HG03439 (cell line): ENCODE data around the gene USP16.
"Not testable (repeated sequence)": the region's sequence is repeated elsewhere in the genome, so short reads cannot be mapped to it uniquely, and the experiment has no call there.

Experiments used
- ATAC-seq: cut with Tn5 transposase; IDR thresholded peaks from one replicate; pipeline ENCODE4 v1.9.1; 2021; ENCODE audit warnings: mild to moderate bottlenecking, moderate library complexity; ENCODE audit not compliant: unreplicated experiment

USP16 gene

DNA sequence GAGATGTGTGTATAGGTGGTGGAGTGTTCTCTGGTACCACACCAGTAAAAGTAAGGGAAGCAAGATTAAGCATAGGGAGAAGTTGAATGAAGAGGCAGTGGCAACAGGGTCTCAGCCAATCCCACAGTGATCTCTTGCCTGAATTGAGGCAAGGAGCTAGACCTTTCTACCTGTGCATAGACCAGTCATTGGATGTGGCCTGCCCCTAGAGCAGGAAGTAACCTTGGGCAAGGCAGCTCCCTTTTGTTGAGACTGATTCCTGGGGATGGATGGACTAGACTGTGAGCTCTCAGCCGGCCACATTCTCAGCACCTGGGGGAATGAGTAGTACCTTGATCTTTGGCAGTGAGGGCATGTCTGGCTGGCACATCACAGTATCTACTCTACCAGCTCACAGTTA, 6.4 kb downstream of the USP16 start:
- ATAC-seq, result no peak

DNA sequence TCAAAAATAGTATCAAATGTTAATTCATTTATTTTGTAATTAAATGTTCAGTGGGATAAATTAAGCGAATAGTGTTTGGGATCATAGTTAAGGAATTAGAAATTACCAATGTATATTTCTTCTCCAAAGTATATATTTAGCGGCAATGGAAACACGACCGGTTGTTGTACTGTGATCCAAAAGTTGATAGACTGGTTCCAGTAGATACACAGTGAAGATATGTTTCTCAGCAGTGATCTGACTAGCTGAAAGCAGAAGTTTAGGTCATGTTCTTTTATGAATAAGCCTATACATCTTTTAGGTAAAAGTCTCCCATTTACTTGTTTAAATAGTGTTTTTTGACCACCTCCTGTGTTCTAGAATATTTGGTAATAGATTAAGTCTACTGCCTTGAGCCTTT, 8.8 kb downstream of the USP16 start:
- no peak for ATAC-seq

DNA sequence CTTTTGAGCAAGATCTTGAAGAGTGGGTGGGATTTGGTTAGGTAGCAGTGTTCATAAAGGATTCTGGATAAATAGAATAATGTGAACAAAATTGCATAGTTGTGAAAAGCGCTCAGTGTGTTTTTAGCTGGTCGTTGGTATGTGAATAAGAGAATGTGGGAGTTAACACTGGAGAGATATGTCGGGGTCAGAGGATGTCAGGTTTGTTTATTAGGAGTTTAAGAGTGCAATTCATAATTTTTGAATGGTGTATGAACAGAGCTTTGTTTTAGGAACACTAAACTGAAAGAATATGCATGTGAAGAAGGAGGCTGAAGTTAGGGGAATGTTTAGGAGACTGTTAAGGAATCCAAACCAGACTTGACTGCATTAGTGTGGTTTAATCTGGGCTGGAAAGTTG, 9.4 kb downstream of the USP16 start:
- no peak for ATAC-seq

DNA sequence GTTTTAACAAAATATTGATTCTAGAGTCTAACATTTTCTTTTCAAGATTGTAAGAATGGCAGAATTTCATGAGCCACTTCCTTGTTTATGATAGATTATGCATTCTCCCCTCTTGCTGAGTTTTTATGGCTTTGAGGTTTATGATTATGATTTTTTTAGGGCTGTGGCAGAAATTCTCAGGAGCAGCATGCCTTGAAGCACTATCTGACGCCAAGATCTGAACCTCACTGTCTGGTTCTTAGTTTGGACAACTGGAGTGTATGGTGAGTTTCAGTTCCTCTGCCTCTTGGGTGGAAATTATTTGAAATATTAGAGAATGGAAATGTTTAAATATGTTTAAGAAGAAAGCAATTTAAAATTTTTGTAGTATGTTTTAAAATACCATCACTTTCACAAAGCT, 10.2 kb downstream of the USP16 start:
- ATAC-seq, result no peak

DNA sequence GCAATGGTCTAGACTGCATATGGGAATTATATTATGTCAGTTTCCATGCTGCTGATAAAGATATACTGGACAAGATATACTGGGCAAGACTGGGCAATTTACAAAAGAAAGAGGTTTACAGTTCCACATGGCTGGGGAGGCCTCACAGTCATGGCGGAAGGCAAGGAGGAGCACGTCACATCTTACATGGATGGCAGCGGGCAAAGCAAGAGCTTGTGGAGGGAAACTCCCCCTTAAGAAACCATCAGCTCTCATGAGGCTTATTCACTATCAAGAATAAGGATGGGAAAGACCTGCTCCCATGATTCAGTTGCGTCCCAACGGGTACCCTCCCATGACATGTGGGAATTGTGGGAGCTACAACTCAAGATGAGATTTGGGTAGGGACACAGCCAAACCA, 27.8 kb downstream of the USP16 start:
- ATAC-seq, result no peak

DNA sequence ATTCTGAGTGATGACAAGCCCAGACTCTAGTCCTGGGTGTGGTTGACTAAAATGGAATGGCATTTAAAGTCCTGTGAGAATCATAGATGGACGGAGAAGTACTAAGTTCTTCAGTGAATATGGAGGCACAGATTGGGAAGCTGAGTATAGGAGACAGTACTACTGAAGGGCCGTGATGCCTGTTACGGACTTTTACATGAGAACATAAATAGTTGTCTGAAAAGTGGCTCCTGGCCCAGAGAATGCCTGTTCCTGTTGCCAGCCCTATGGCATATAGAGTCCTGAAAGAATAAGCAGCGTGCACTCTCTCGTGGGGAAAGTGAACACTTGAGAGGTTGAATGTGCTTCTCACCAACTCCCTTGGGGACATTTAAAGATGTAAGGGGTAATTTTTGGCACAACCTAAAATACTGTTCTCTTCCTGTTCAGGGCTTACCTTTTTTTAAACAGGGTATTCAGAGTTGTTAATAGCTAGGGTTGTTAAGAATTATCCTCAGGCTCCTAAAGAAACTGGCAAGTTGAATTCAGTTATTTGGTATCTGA, 28.6 kb downstream of the USP16 start:
- no peak for ATAC-seq

DNA sequence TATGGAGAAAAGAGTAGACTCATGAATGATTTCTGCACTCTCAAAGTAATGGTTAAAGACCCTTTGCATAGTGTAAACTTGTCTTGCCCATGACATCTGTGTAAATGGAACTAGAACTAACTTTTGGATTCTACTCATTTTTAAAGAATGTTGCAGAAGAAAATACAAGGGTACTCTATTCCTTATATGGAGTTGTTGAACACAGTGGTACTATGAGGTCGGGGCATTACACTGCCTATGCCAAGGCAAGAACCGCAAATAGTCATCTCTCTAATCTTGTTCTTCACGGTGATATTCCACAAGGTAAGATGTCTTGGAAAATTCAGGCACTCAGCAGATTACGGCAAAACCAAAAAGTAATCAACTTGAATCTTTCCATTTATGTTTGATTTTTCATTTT, 29.2 kb downstream of the USP16 start:
- no peak for ATAC-seq

DNA sequence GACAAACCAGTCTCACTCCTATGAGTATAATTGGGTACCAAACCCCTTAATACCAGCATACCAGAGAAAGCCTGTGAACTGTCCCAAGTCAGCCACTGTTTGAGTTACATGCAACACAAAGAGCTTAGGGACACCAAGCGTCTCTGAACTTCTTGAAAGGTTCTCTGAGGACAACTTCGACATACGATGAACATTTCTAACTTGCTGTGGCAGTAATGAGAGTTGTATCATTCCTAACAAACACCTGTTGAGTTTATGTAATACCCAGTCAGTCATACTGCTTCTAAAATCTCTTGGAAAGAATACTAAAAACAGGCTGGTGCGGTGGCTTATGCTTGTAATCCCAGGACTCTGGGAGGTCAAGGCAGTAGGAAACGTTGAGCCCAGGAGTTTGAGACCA, 30.6 kb downstream of the USP16 start:
- ATAC-seq, result no peak

DNA sequence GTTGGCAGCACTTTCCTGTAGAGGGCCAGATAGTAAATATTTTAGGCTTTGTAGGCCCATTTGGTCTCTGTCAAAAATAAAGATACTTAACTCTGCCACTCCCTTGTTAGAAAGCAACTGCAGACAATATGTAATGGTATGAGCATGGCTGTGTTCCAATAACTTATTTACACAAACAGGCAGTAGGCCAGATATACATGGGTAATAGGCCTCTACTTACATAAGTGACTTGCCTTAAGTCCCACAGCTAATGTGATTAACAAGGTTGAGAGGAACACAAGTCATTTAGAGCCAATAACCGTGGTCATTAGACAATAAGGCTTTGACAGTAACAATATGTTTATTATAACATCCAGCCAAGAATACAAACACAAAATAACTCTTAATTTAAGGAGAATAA, 31.5 kb downstream of the USP16 start:
- no peak for ATAC-seq

DNA sequence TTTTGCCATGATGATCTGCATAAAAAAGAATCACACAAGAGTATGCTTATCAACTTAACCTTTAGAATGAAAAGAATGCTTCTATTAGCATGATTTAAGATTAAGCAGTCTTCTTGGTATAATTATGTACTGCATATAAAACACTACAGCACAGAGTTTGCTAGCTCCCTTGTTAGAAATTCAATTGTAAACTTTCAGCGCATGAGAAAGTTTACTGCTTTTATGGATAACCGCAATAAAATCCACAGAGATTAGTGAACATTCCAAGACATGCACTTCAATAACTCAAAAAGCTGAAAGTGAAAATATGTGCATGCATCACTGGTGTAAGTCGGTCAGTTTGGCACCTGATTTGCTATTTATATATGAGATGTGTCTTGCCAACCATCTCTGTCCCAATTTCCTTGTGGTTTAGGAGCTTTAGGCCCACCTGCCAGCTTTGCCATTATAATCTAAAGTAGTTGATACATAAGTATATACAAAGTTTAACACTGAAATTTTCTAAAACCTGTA, 32.1 kb downstream of the USP16 start:
- no peak for ATAC-seq

DNA sequence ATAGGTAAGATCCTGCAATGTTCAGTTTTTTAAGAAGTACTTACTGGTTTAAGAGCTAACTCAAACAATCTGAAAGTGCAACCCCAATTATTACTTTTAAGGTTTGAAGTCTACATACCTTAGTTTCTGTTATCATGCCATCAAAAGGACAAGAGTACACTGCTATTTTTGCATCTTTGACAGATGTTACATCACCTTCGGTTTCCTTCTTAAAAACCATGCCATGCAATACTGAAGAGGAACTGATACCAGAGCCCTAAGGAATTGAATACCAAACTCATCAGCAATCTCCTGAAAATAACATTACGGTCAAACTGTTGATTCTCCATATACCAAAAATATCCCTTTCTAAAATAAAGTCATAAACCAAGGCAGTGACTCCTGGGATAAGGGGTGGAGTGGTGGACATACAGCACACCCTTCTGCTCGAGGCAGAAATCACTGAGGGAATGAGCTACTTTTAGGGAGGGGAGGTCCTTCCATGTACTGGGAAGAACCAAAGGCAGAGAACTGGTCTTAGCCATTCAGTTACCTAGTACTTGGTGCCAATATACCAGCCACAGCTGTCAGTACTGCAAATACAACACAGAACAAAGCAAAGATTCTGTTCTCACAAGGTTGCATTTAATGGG, 40.5 kb downstream of the USP16 start:
- peak; percentile 94 for ATAC-seq

DNA sequence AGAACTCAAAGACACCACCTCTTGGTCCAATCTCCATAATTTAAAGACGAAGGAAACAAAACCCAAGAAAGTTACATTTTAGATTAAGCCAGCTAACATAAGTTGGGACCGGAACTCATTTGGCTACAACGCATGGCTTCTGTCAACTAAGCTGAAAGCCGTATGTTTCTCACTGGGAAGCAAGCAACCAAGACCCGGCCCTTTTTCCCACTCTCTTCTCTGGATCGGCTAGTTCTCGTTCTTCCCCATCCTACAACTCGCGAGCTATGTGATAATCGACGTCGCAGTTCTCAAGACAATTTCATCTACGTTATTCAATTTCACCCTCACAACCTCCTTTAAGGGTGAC, 48.4 kb downstream of the USP16 start:
- ATAC-seq, result no peak

DNA sequence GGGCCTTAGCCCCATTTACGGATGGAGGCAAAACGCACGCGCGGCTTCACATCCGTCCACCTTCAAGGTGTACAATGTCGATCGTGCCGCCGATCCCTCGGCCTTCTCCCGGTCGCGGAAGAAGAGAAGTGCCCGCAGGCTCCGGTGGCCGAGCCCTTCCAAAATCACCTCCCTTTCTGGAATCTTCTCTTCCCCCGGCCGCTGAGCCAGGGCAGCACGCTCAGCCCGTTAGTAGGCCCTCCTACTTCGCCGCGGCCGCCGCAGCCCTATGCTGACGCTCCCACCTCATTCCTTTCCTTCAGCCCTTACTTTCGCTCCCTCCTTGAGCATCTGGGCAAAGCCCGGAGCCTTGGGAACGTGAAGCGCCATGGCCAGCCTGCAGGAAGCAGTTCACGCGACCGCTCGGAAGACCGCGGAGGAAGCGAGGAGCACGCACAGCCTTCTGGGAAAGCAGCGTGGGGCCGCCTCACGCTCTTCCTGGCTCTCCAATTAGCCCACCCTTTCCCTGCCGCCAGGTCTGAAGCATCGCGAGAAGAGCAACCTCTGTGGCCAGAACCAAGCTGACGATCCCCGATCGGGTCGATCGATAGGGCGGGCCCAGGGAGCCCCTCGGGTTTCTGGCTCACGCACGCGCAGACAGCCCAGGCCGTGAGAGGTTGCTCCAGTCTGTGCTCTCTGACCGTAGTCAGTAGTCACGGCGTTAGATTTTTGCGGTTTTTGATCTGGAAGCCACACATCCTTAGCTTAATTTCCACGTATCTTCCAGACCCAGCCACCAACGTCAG, 48.9 kb downstream of the USP16 start, which contains the start of gene CCT8:
CCT8 (minus strand) TSS at position 427 of the 785 bp plus-strand sequence; CDS start at position 369, 58 bp downstream.
- ATAC-seq, result peak; percentile 91

DNA sequence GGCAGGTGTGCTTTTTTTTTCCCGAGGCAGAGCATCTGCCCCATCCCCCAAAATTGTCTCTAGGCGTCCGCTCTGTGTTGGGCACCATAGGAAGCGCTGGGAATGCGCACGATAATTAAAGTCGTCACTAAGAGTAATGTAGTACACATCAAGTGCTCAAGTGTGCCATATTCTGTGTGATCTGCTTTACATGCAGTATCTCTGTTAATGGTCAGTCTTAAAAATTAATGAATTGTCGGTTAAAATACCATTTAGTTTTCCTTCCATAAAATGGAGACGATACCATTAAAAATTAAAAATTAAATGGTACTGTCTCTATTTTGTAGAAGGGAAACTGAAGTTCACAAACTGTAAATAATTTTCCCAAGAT, 49.5 kb downstream of the USP16 start:
- peak; percentile 21 for ATAC-seq

DNA sequence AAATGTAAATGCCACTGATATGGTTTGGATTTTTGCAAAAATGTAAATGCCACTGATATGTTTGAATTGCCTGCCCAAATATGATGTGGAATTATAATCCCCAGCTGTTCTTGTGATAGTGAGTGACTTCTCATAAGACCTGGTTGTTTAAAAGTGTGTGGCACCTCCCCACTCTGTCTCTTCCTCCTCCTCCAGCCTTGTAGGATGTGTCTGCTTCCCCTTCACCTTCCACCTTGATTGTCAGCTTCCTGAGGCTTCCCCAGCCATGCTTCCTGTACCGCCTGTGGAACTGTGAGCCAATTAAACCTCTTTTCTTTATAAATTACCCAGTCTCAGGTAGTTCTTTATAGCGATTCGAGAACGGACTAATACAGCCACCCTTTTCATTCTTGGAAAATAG, 50.3 kb downstream of the USP16 start:
- no peak for ATAC-seq

DNA sequence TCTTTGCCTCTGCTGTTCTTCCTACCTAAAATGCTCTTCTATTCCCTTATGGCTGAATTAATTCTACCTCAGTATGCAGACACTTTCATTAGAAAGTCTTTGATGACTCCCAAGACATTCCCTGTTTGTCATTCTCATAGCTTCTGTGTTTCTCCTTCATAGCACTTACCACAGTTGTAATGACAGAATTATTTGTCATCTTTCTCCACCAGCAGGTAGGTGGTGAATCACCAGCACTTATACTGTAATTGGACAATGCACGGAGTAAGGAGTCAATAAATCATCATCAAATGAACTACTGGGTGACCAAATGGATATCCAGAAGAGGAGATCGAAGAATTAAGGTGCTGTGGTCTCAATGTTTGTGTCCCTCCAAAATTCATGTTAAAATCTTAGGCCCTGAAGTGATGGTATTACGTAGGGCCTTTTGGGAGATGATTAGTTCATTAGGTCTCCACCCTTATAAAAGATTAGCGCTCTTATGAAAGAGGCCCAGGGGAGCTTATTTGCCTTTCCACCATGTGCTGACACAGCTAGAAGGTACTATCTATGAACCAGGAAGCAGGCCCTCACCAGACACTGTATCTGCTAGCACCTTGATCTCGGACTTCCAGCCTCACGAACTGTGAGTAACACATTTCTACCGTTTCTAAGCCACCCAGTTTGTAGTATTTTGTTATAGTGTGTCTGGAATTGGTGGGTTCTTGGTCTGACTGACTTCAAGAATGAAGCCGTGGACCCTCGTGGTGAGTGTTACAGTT, 51.4 kb downstream of the USP16 start:
- no peak for ATAC-seq

DNA sequence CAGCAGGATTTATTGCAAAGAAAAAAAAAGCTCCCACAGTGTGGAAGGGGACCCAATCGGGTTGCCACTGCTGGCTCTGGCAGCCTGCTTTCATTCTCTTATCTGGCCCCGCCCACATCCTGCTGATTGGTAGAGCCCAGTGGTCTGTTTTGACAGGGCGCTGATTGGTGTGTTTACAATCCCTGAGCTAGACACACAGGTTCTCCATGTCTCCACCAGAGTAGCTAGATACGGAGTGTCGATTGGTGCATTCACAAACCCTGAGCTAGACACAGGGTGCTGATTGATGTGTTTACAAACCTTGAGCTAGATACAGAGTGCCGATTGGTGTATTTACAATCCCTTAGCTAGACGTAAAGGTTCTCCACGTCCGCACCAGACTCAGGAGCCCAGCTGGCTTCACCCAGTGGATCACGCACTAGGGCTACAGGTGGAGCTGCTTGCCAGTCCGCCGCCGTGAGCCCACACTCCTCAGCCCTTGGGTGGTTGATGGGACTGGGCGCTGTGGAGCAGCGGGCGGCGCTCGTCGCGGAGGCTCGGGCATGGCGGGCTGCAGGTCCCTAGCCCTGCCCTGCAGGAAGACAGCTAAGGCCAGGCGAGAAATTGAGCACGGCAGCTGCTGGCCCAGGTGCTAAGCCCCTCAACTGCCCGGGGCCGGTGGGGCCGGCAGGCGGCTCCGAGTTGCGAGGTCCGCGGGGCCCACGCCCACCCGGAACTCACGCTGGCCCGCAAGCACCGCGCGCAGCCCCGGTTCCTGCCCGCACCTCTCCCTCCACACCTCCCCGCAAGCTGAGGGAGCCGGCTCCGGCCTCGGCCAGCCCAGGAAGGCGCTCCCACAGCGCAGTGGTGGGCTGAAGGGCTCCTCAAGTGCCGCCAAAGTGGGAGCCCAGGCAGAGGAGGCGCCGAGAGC, 52.5 kb downstream of the USP16 start:
- not testable (repeated sequence) for ATAC-seq

DNA sequence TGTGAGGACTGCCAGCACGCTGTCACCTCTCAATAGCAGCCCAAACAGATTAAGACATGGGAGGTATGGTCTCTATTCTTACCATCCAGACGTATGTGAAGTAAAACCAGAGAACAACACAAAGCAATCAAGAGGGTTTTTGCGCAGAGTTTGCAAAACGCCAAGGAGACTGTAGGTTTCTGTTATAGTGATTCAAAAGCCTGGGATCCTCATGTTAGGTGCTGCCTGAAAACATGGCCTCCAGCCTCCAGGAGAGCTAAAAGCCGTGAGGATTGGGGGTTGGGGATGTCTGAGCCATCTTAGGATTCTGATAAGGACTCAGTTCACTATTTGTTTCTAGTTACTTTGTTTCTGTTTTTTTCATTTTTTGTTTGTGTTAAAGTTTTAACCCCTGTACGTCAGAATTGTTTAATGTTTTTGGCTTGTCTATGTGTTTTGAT, 53.2 kb downstream of the USP16 start:
- no peak for ATAC-seq

DNA sequence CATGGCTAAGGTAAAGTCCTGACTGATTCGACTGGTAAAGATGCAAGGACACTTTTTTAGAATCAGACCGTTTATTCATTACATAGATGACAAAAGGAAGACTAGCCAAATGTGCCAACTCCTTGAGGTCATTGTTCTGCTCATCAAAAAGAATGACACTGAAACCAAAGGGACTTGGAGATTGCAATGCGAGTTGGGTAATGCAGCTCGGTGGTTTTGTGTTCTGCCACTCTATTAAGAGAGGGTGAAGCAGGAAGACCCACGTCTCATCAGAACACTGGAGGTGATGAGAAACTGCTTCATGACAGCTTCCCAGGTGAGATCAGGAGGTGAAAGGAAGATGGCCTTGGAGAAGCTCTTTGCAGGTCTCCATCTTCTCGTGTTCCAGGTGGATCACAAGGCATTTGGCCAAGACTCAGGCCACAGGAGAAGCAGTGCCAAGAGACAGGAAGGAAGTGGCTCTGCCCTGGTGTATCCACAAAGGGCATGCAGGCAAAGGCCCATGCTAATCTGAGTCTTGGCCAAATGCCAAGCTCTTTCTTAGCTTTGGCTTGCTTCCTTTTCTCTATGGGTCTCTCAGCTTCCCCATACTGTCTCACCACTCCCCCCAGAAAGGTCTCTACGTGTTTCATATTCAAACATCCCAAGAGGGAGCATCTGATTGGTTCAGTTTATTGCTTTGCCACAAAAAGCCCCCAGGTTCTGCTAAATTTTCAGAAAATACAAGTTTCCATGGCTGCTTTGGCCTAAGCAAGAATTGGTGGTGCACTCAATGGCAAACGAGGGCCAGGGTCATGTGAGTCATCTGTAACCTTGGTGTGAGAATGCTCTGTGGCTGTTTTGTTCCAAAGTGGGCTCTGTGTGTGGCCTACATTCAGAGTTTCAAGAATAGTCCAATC, 54.6 kb downstream of the USP16 start:
- peak; percentile 49 for ATAC-seq
